ENCODE results near the gene ZNF830. TPM values are rescaled to one million over a fixed set of nuclear protein-coding genes. Genes with fewer than 3 reads are reported as not detected.

Gene ZNF830
- total RNA-seq, 2 donors from 2014 or later: 18.5 to 23.3 TPM

DNA sequence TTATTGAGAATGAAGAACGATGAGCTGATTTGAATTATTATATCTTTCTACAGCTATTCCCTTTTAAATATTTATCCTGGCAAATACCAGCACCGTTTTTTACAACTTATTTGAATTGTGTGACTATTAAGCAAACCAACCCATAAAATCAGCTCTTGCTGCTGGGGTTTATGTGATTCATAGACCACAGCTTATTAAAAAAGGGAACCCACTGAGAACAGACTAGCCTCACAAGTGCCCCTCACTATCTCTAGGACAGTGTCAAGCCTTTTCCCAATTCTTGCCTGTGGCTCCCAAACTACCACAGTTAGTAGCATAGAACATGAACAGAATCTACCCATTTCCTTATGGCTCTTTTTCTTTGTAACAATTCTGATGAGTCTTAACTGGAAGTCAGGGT is 12.8 kb downstream of the ZNF830 start:
- Histone ChIP-seq H3K4me3 (ENCODE audit: low read length) (no peak overlapping the region), H3K9me3 (ENCODE audit: control insufficient read depth, low read length) (no peaks in the 10 kb centered on the region), H3K27ac (ENCODE audit: low read depth, low read length) (no peak overlapping the region), H3K36me3 (ENCODE audit: control insufficient read depth, insufficient read depth, low read length) (no peaks in the 10 kb centered on the region), H3K27me3 (ENCODE audit: control insufficient read depth, insufficient read depth, low read length, poor library complexity, severe bottlenecking) (no peaks in the 10 kb centered on the region), H3K4me1 (ENCODE audit: control insufficient read depth, insufficient read depth, low read length) (no peaks in the 10 kb centered on the region), H3K9ac (ENCODE audit: extremely low read depth, low read length, poor library complexity, severe bottlenecking) (no peak overlapping the region)
- Mint-ChIP-seq H3K4me3 (no peak overlapping the region), H3K9me3 (no peaks in the 10 kb centered on the region), H3K27me3 (ENCODE audit: insufficient read depth) (no peaks in the 10 kb centered on the region), H3K4me1 (peaks cover 12% of the 10 kb centered on the region), H3K27ac (no peak overlapping the region), H3K36me3 (ENCODE audit: low read depth) (no peaks in the 10 kb centered on the region)
- DNase-seq: no peak
- TF ChIP-seq, protein P1, sequence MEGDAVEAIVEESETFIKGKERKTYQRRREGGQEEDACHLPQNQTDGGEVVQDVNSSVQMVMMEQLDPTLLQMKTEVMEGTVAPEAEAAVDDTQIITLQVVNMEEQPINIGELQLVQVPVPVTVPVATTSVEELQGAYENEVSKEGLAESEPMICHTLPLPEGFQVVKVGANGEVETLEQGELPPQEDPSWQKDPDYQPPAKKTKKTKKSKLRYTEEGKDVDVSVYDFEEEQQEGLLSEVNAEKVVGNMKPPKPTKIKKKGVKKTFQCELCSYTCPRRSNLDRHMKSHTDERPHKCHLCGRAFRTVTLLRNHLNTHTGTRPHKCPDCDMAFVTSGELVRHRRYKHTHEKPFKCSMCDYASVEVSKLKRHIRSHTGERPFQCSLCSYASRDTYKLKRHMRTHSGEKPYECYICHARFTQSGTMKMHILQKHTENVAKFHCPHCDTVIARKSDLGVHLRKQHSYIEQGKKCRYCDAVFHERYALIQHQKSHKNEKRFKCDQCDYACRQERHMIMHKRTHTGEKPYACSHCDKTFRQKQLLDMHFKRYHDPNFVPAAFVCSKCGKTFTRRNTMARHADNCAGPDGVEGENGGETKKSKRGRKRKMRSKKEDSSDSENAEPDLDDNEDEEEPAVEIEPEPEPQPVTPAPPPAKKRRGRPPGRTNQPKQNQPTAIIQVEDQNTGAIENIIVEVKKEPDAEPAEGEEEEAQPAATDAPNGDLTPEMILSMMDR (conservative IDR thresholded peaks at IDR 0.05): no peak
- 77% methylated on average over 2 of the region's 2 CpGs; no CpG with 5 or more reads in 1 of the 2 experiments for WGBS, 2 experiments (ENCODE audit: insufficient coverage in 1 of 2, insufficient read length in 1 of 2)

DNA sequence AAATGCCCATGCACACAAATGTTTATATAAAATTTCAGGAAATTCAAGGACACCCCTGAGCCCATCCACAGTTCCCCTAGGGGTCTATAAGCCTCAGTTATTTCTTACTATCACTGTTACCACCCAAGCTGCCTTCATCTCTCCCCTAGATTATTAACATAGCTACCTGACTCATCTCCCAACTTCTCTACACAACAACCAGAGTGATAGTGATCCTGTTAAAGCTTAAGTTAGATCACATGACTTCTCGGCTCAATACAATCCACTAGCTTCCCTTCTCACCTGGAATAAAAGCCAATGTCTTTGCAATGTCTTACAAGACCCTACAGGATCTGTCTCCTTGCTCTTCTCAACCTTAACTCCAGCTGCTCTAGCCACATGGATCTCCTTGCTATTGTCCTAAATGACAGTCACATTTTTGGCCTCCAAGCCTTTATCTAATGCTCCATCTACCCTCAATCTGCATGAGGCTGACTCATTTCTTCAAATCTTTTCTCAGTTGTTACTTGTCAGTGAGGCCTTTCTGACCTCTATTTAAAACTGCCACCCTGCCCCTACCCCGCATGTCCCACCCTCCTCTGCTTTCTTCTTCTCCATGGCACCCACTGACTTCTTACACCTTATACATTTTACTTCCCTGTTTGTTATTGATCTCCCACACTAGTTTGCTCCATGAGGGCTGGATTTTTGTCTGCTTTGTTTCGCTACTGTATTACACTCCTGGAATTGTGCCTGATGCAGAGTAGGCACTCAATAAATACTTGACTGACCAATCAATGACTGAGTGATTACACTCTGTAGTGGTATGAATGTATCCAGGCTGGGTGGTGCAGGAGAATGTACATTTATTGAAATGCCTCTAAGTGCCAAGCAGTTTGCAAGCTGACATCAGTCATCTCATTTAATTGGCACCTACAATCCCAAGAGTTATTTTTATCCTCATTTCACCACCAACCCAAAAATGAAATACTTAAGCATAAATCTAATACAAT is 13.8 kb downstream of the ZNF830 start:
- H3K9ac ChIP-seq (ENCODE audit: extremely low read depth, low read length, poor library complexity, severe bottlenecking): no peak overlapping the region
- H3K27me3 ChIP-seq (ENCODE audit: control insufficient read depth, insufficient read depth, low read length, poor library complexity, severe bottlenecking): no peaks in the 10 kb centered on the region
- no peak overlapping the region for H3K4me3 ChIP-seq (ENCODE audit: low read length)
- no peaks in the 10 kb centered on the region for H3K36me3 ChIP-seq (ENCODE audit: control insufficient read depth, insufficient read depth, low read length)
- no peaks in the 10 kb centered on the region for H3K4me1 ChIP-seq (ENCODE audit: control insufficient read depth, insufficient read depth, low read length)
- H3K27ac ChIP-seq (ENCODE audit: low read depth, low read length): no peak overlapping the region
- Mint-ChIP-seq H3K27ac (peak overlapping the region; percentile 10), H3K9me3 (no peaks in the 10 kb centered on the region), H3K4me1 (peaks cover 18% of the 10 kb centered on the region), H3K4me3 (no peak overlapping the region), H3K36me3 (ENCODE audit: low read depth) (no peaks in the 10 kb centered on the region), H3K27me3 (ENCODE audit: insufficient read depth) (no peaks in the 10 kb centered on the region)
- WGBS, 2 experiments (ENCODE audit: insufficient coverage in 1 of 2, insufficient read length in 1 of 2): 80 to 88% methylated on average over 2 to 3 of the region's 3 CpGs
- DNase-seq: no peak
- TF ChIP-seq, protein P1 (conservative IDR thresholded peaks at IDR 0.05): no peak
- H3K9me3 ChIP-seq (ENCODE audit: control insufficient read depth, low read length): no peaks in the 10 kb centered on the region

DNA sequence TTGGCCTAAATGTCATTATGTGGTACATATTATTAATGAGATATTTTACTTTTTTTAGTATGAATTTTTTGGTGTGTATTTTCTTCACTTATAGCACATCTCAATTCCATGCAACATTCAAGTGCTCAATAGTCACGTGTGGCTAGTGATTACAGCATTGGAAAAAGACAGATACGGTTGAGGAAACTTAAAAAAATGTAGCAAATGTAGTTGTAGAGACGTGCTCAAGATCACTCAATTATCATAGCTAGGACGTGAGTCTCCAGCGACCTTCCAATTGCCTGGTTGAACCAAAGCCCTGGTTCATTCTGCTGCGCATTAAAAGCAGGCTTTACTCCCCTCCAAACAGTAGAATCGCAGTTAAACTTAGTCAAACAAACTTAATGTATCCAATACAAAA is 17.8 kb downstream of the ZNF830 start:
- Histone ChIP-seq H3K9ac (ENCODE audit: extremely low read depth, low read length, poor library complexity, severe bottlenecking) (no peak overlapping the region), H3K27me3 (ENCODE audit: control insufficient read depth, insufficient read depth, low read length, poor library complexity, severe bottlenecking) (no peaks in the 10 kb centered on the region), H3K9me3 (ENCODE audit: control insufficient read depth, low read length) (no peaks in the 10 kb centered on the region), H3K4me3 (ENCODE audit: low read length) (peak overlapping the region; percentile 90), H3K36me3 (ENCODE audit: control insufficient read depth, insufficient read depth, low read length) (peaks cover 15% of the 10 kb centered on the region), H3K27ac (ENCODE audit: low read depth, low read length) (no peak overlapping the region), H3K4me1 (ENCODE audit: control insufficient read depth, insufficient read depth, low read length) (no peaks in the 10 kb centered on the region)
- Mint-ChIP-seq H3K4me3 (no peak overlapping the region), H3K9me3 (no peaks in the 10 kb centered on the region), H3K36me3 (ENCODE audit: low read depth) (peaks cover 13% of the 10 kb centered on the region), H3K27me3 (ENCODE audit: insufficient read depth) (no peaks in the 10 kb centered on the region), H3K4me1 (peaks cover 36% of the 10 kb centered on the region), H3K27ac (no peak overlapping the region)
- TF ChIP-seq, protein P1 (conservative IDR thresholded peaks at IDR 0.05): no peak
- DNase-seq: no peak
- WGBS, 2 experiments (ENCODE audit: insufficient coverage in 1 of 2, insufficient read length in 1 of 2): 94 to 96% methylated on average over 7 of the region's 7 CpGs

Data from endodermal cell (in vitro differentiated cells).